Thyroid gland (tissue), 4 donors: ENCODE data around the gene AHI1. TPM values are rescaled to one million over a fixed set of nuclear protein-coding genes. Genes with fewer than 3 reads are reported as not detected.
A peak's percentile ranks its signal among the peaks of the same experiment; 100 is the strongest.

Experiments used
- DNase-seq, 2 donors: peaks; one replicate each; pipeline ENCODE4 v3.0.0-alpha.2; 2019
- H3K27ac ChIP-seq, 3 donors: fragments of 200-600 bp; sonication (generic); 1 replicate in 2 of 3; 2 replicates in 1 of 3; pipeline ENCODE4 v1.5.1; 2016 to 2019; ENCODE audit warnings: mild to moderate bottlenecking in 1 of 3, moderate library complexity in 1 of 3
- H3K27me3 ChIP-seq: fragments of 200-600 bp; sonication (generic); one replicate; pipeline ENCODE4 v1.5.1; 2019
- H3K36me3 ChIP-seq, 2 donors: fragments of 200-600 bp; sonication (generic); one replicate each; pipeline ENCODE4 v1.5.1; 2016 to 2019
- H3K4me1 ChIP-seq, 2 donors: fragments of 200-600 bp; sonication (generic); one replicate each; pipeline ENCODE4 v1.5.1; 2017 to 2019
- H3K4me3 ChIP-seq, 3 donors: fragments of 200-600 bp; sonication (generic); replicated peaks in 1 of 3; 1 replicate in 2 of 3; 2 replicates in 1 of 3; pipeline ENCODE4 v1.5.1; 2016; ENCODE audit warnings: mild to moderate bottlenecking in 1 of 3
- H3K9me3 ChIP-seq: fragments of 200-600 bp; sonication (generic); one replicate; pipeline ENCODE4 v1.5.1; 2017
- CTCF ChIP-seq, 6 experiments: fragments of 200-600 bp in 3 of 6; fragments of 450-650 bp in 3 of 6; sonication (generic) in 3 of 6; IDR thresholded peaks; one replicate each; pipeline ENCODE4 v1.5.1; 2016 to 2019; ENCODE audit warnings: antibody characterized with exemption in 6 of 6, mild to moderate bottlenecking in 2 of 6, inconsistent platforms in 1 of 6, moderate library complexity in 1 of 6
- POLR2A ChIP-seq, 2 donors: fragments of 450-650 bp; IDR thresholded peaks; one replicate each; pipeline ENCODE4 v1.6.1; 2017; ENCODE audit warnings: antibody characterized with exemption in 2 of 2, mild to moderate bottlenecking in 2 of 2, moderate library complexity in 1 of 2
- WGBS, 2 donors: methylation state at CpG; one replicate each; pipeline ENCODE4 v1.1.5; 2017; 5-methylcytosine and 5-hydroxymethylcytosine counted together
- intact Hi-C: fragments of 100-400 bp; cut with DNase I; formaldehyde crosslinking; loops from one replicate; pipeline ENCODE4 v1.15.1; 2023
- total RNA-seq, 4 donors: library from RNA; depleted of rRNA; stranded (reverse); fragments of >200 nt; gene quantifications; one replicate each; pipeline ENCODE4 v1.2.3, GENCODE V29; 2016

AHI1 gene
- total RNA-seq, 4 donors from 2014 or later: 25.5 to 53.3 (median 42.1) TPM

- Histone ChIP-seq H3K27me3 (no peaks in the 10 kb centered on the region), H3K4me1 (peaks cover 16 to 18% of the 10 kb centered on the region in 2 donors), H3K4me3 (no peak overlapping the region), H3K27ac (no peak overlapping the region), H3K9me3 (no peaks in the 10 kb centered on the region), H3K36me3 (no peaks in the 10 kb centered on the region)
- TF ChIP-seq POLR2A (IDR thresholded peaks at IDR 0.05) (no peak), CTCF (IDR thresholded peaks at IDR 0.05) (no peak)
- intact Hi-C loops: no loop called here
- WGBS, 2 donors: 89 to 93% methylated on average over 5 of the region's 5 CpGs
- DNase-seq: no peak
These were observed 2.2 kb upstream of the AHI1 start for GRCh38 chr6:135499441-135500340.

- DNase-seq: peak; percentile 74 to 77
- TF ChIP-seq POLR2A (IDR thresholded peaks at IDR 0.05) (peak in 1 of 2 donors; percentile 77), CTCF (IDR thresholded peaks at IDR 0.05) (no peak)
- peak overlapping the region; percentile 89 to 100 (median 99) for H3K27ac ChIP-seq
- 1 to 3% methylated on average over 16 of the region's 16 CpGs for WGBS, 2 donors
- no peaks in the 10 kb centered on the region for H3K9me3 ChIP-seq
- peak overlapping the region; percentile 59 to 87 (median 81) for H3K4me3 ChIP-seq
- intact Hi-C loops: no loop called here
- peaks cover 16 to 18% of the 10 kb centered on the region in 2 donors for H3K4me1 ChIP-seq
- no peaks in the 10 kb centered on the region for H3K27me3 ChIP-seq
- H3K36me3 ChIP-seq: no peaks in the 10 kb centered on the region
These were observed 773 bp upstream of the AHI1 start for GRCh38 chr6:135498185-135498841.

- Histone ChIP-seq H3K9me3 (no peaks in the 10 kb centered on the region), H3K27me3 (no peaks in the 10 kb centered on the region), H3K36me3 (no peaks in the 10 kb centered on the region), H3K4me3 (peak overlapping the region in 2 of 3 donors; percentile 59 to 87), H3K4me1 (peaks cover 16 to 18% of the 10 kb centered on the region in 2 donors), H3K27ac (peak overlapping the region; percentile 89 to 100 (median 99))
- no peak for DNase-seq
- WGBS, 2 donors: 2 to 4% methylated on average over 9 of the region's 9 CpGs
- TF ChIP-seq CTCF (IDR thresholded peaks at IDR 0.05) (no peak), POLR2A (IDR thresholded peaks at IDR 0.05) (no peak)
- intact Hi-C loops: no loop called here
These were observed 634 bp downstream of the AHI1 start for GRCh38 chr6:135496800-135497411.

GRCh38 chr6:135493218-135493961 is 4.2 kb downstream of the AHI1 start:
- DNase-seq: no peak
- intact Hi-C loops: no loop called here
- WGBS, 2 donors: 96 to 98% methylated on average over 10 of the region's 10 CpGs
- no peak overlapping the region for H3K27ac ChIP-seq
- TF ChIP-seq POLR2A (IDR thresholded peaks at IDR 0.05): no peak
- TF ChIP-seq CTCF (IDR thresholded peaks at IDR 0.05): no peak
- no peak overlapping the region for H3K4me3 ChIP-seq
- H3K36me3 ChIP-seq: peaks cover 7 to 8% of the 10 kb centered on the region in 2 donors
- H3K27me3 ChIP-seq: no peaks in the 10 kb centered on the region
- H3K4me1 ChIP-seq: peaks cover 7 to 10% of the 10 kb centered on the region in 2 donors
- H3K9me3 ChIP-seq: no peaks in the 10 kb centered on the region
